Duodenal mucosa (tissue), 2 donors: ENCODE measurements around the gene CDC20.

Experiments
- H3K27ac ChIP-seq: one replicate; pipeline ENCODE4 v1.7.0; 2013; ENCODE audit warnings: low read depth, low read length
- H3K27me3 ChIP-seq, 2 donors: one replicate each; pipeline ENCODE4 v1.7.0; 2013; ENCODE audit warnings: low read length in 2 of 2, control low read depth in 1 of 2; ENCODE audit not compliant: insufficient read depth in 2 of 2, control insufficient read depth in 1 of 2
- H3K36me3 ChIP-seq, 2 donors: one replicate each; pipeline ENCODE4 v1.7.0; 2013; ENCODE audit warnings: low read length in 2 of 2, control low read depth in 1 of 2; ENCODE audit not compliant: insufficient read depth in 2 of 2, control insufficient read depth in 1 of 2
- H3K4me1 ChIP-seq, 2 donors: one replicate each; pipeline ENCODE4 v1.7.0; 2013; ENCODE audit warnings: low read length in 2 of 2, control low read depth in 1 of 2; ENCODE audit not compliant: insufficient read depth in 2 of 2, control insufficient read depth in 1 of 2
- H3K4me3 ChIP-seq, 2 donors: one replicate each; pipeline ENCODE4 v1.7.0; 2013; ENCODE audit warnings: low read length in 2 of 2, low read depth in 1 of 2
- H3K9ac ChIP-seq, 2 donors: one replicate each; pipeline ENCODE4 v1.7.0; 2013; ENCODE audit warnings: low read length in 2 of 2, low read depth in 1 of 2
- H3K9me3 ChIP-seq, 2 donors: one replicate each; pipeline ENCODE4 v1.7.0; 2013; ENCODE audit warnings: low read length in 2 of 2, control low read depth in 1 of 2; ENCODE audit not compliant: control insufficient read depth in 1 of 2

CDC20 gene

DNA sequence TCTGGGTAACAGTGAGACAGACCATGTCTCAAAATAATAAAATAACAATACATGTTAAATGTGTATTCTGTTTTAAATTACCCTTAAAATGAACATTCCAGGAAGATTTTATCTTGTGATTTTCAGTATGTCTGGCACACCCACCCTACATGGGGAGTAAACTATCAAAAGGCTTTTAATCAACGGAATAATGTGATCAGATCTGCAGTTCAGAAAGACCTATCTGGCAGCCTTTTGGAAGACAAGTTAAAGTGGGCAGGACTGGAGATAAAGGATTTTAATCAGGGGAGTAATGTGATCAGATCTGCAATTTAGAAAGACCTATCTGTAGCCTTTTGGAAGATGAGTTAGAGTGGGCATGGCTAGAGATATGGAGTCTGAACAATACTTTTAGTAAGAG lies 20.7 kb downstream of the CDC20 start:
- no peak overlapping the region for H3K9ac ChIP-seq
- peaks cover 13 to 14% of the 10 kb centered on the region in 2 donors for H3K4me1 ChIP-seq
- no peak overlapping the region for H3K4me3 ChIP-seq
- no peaks in the 10 kb centered on the region for H3K27me3 ChIP-seq
- H3K27ac ChIP-seq: no peak overlapping the region
- no peaks in the 10 kb centered on the region for H3K9me3 ChIP-seq
- peaks cover 16 to 31% of the 10 kb centered on the region in 2 donors for H3K36me3 ChIP-seq

GRCh38 chr1:43381612-43382011 lies 22.8 kb downstream of the CDC20 start:
- no peaks in the 10 kb centered on the region for H3K27me3 ChIP-seq
- H3K9me3 ChIP-seq: no peaks in the 10 kb centered on the region
- H3K4me1 ChIP-seq: peaks cover 13 to 14% of the 10 kb centered on the region in 2 donors
- H3K36me3 ChIP-seq: peaks cover 38 to 49% of the 10 kb centered on the region in 2 donors
- H3K27ac ChIP-seq: no peak overlapping the region
- H3K4me3 ChIP-seq: no peak overlapping the region
- no peak overlapping the region for H3K9ac ChIP-seq

GRCh38 chr1:43382027-43382779 lies 23.4 kb downstream of the CDC20 start:
- Histone ChIP-seq H3K36me3 (peaks cover 41 to 55% of the 10 kb centered on the region in 2 donors), H3K9ac (peak overlapping the region in 1 of 2 donors; percentile 13), H3K4me3 (no peak overlapping the region), H3K4me1 (peaks cover 13 to 14% of the 10 kb centered on the region in 2 donors), H3K27ac (no peak overlapping the region), H3K27me3 (no peaks in the 10 kb centered on the region), H3K9me3 (no peaks in the 10 kb centered on the region)

GRCh38 chr1:43383449-43383848 lies 24.7 kb downstream of the CDC20 start:
- Histone ChIP-seq H3K27ac (no peak overlapping the region), H3K36me3 (peaks cover 41 to 62% of the 10 kb centered on the region in 2 donors), H3K4me3 (no peak overlapping the region), H3K4me1 (peaks cover 21 to 24% of the 10 kb centered on the region in 2 donors), H3K9ac (no peak overlapping the region), H3K27me3 (no peaks in the 10 kb centered on the region), H3K9me3 (no peaks in the 10 kb centered on the region)

- Histone ChIP-seq H3K36me3 (peaks cover 41 to 53% of the 10 kb centered on the region in 2 donors), H3K9ac (no peak overlapping the region), H3K27ac (no peak overlapping the region)
Observed at GRCh38 chr1:43386676-43387075, 27.9 kb downstream of the CDC20 start.

GRCh38 chr1:43387976-43388599 lies 29.3 kb downstream of the CDC20 start:
- Histone ChIP-seq H3K4me1 (peaks cover 26 to 27% of the 10 kb centered on the region in 2 donors), H3K36me3 (peaks cover 37 to 48% of the 10 kb centered on the region in 2 donors), H3K9me3 (no peaks in the 10 kb centered on the region), H3K9ac (peak overlapping the region; percentile 88 to 91), H3K4me3 (peak overlapping the region; percentile 88 to 94), H3K27me3 (no peaks in the 10 kb centered on the region), H3K27ac (no peak overlapping the region)

More at GRCh38 chr1:43386676-43387075, 27.9 kb downstream of the CDC20 start:
- no peaks in the 10 kb centered on the region for H3K9me3 ChIP-seq
- H3K4me3 ChIP-seq: no peak overlapping the region
- H3K4me1 ChIP-seq: peaks cover 39 to 41% of the 10 kb centered on the region in 2 donors
- H3K27me3 ChIP-seq: no peaks in the 10 kb centered on the region

DNA sequence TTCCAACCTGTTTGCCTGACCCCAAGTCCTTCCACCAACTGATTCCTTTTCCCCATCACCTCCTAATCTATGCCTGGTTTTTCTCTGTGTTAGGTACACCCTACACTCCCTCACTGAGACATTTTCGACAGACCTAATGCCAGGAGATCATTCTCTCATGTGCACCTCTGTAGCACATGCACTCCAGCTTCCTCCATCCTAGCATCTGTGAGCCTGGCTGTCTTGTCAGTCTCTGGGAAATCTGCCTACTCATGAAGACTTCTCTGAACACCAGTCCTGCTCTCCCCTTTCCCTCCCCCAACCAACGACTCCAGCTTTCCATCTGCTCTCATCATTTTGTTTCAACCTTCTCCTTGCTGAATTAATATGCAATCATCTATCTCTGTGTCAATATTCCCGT lies 29.8 kb downstream of the CDC20 start:
- Histone ChIP-seq H3K27me3 (no peaks in the 10 kb centered on the region), H3K9me3 (no peaks in the 10 kb centered on the region), H3K27ac (no peak overlapping the region), H3K36me3 (peaks cover 33 to 43% of the 10 kb centered on the region in 2 donors), H3K4me3 (peak overlapping the region; percentile 88 to 94), H3K9ac (peak overlapping the region; percentile 88 to 91), H3K4me1 (peaks cover 26 to 27% of the 10 kb centered on the region in 2 donors)

- Histone ChIP-seq H3K27ac (peak within 1 kb of the TSS; percentile 71), H3K27me3 (no peaks in the 10 kb centered on the region), H3K4me1 (peaks cover 26 to 27% of the 10 kb centered on the region in 2 donors), H3K9me3 (no peaks in the 10 kb centered on the region), H3K4me3 (peak within 1 kb of the TSS; percentile 88 to 94), H3K36me3 (peaks cover 23 to 33% of the 10 kb centered on the region in 2 donors), H3K9ac (peak within 1 kb of the TSS; percentile 88 to 91)
Observed at GRCh38 chr1:43389326-43390313, 30.8 kb downstream of the CDC20 start, which contains the start of the genes MED8 and SZT2. TSS of gene MED8 (minus strand) at chr1:43389800. CDS start at chr1:43389764, 36 bp downstream. TSS of gene SZT2 (plus strand) at chr1:43389899. CDS start at chr1:43389969, 70 bp downstream.

DNA sequence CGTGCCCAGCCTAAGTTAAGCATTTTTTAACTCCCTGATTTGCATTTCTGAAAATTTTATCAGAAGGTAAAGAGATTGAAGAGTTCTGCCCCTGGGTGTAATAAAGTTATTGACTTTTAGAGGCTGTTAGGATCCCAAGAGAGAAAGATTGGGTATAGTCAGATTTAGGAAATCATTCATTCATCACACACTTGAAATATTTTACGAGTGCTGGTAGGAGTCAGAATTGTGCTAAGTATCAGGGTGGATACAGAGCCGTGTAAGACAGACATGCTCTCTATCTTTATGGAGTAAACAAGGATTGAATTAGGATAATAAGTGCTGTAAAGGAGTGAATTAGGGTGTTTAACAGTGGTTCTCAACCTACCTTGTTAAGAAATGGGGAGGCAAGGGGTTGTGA lies 33.9 kb downstream of the CDC20 start:
- Histone ChIP-seq H3K4me1 (peaks cover 24 to 26% of the 10 kb centered on the region in 2 donors), H3K27me3 (no peaks in the 10 kb centered on the region), H3K9me3 (no peaks in the 10 kb centered on the region), H3K4me3 (no peak overlapping the region), H3K36me3 (peaks cover 6 to 18% of the 10 kb centered on the region in 2 donors), H3K27ac (no peak overlapping the region), H3K9ac (no peak overlapping the region)
